Measurements from ENCODE around the gene UBE2O.

The UBE2O gene

GRCh38 chr17:76495663-76496400 is 42.9 kb upstream of the UBE2O start:
- Mint-ChIP-seq H3K27me3 (ENCODE audit: low read depth) (peaks cover 27% of the 10 kb centered on the region), H3K27ac (no peak overlapping the region), H3K4me1 (peaks cover 31% of the 10 kb centered on the region), H3K4me3 (no peak overlapping the region), H3K9me3 (no peaks in the 10 kb centered on the region), H3K36me3 (ENCODE audit: low read depth) (no peaks in the 10 kb centered on the region)
- no peak for TF ChIP-seq CTCF (IDR thresholded peaks at IDR 0.05; ENCODE audit: unreplicated experiment in 3 of 3)

- H3K4me3 Mint-ChIP-seq, result no peak overlapping the region
- H3K4me1 Mint-ChIP-seq, result peaks cover 21% of the 10 kb centered on the region
- peak overlapping the region in 2 of 3 experiments; percentile 13 to 33 for H3K27ac Mint-ChIP-seq
- TF ChIP-seq CTCF (IDR thresholded peaks at IDR 0.05; ENCODE audit: unreplicated experiment in 3 of 3), result no peak
- H3K9me3 Mint-ChIP-seq, result no peaks in the 10 kb centered on the region
- H3K27me3 Mint-ChIP-seq (ENCODE audit: low read depth), result peaks cover 18% of the 10 kb centered on the region
- no peaks in the 10 kb centered on the region for H3K36me3 Mint-ChIP-seq (ENCODE audit: low read depth)
These were observed 40.7 kb upstream of the UBE2O start for GRCh38 chr17:76493505-76494167.

GRCh38 chr17:76492989-76493501 is 40.1 kb upstream of the UBE2O start:
- no peak for TF ChIP-seq CTCF (IDR thresholded peaks at IDR 0.05; ENCODE audit: unreplicated experiment in 3 of 3)
- peaks cover 15% of the 10 kb centered on the region for H3K4me1 Mint-ChIP-seq
- H3K27ac Mint-ChIP-seq, result peak overlapping the region in 2 of 3 experiments; percentile 21 to 33
- H3K4me3 Mint-ChIP-seq, result no peak overlapping the region
- H3K9me3 Mint-ChIP-seq, result no peaks in the 10 kb centered on the region
- no peaks in the 10 kb centered on the region for H3K36me3 Mint-ChIP-seq (ENCODE audit: low read depth)
- peaks cover 13% of the 10 kb centered on the region for H3K27me3 Mint-ChIP-seq (ENCODE audit: low read depth)

- H3K9me3 Mint-ChIP-seq, result no peaks in the 10 kb centered on the region
- H3K36me3 Mint-ChIP-seq (ENCODE audit: low read depth), result no peaks in the 10 kb centered on the region
- H3K27ac Mint-ChIP-seq, result peak overlapping the region; percentile 21 to 36 (median 33)
- H3K4me1 Mint-ChIP-seq, result peaks cover 12% of the 10 kb centered on the region
- TF ChIP-seq CTCF (IDR thresholded peaks at IDR 0.05; ENCODE audit: unreplicated experiment in 3 of 3), result no peak
- H3K27me3 Mint-ChIP-seq (ENCODE audit: low read depth), result peaks cover 10% of the 10 kb centered on the region
- H3K4me3 Mint-ChIP-seq, result no peak overlapping the region
These were observed 39.4 kb upstream of the UBE2O start for GRCh38 chr17:76492123-76492988.

GRCh38 chr17:76491271-76492122 is 38.5 kb upstream of the UBE2O start:
- peaks cover 12% of the 10 kb centered on the region for H3K4me1 Mint-ChIP-seq
- H3K4me3 Mint-ChIP-seq, result no peak overlapping the region
- H3K36me3 Mint-ChIP-seq (ENCODE audit: low read depth), result no peaks in the 10 kb centered on the region
- no peak overlapping the region for H3K27ac Mint-ChIP-seq
- peaks cover 10% of the 10 kb centered on the region for H3K27me3 Mint-ChIP-seq (ENCODE audit: low read depth)
- TF ChIP-seq CTCF (IDR thresholded peaks at IDR 0.05; ENCODE audit: unreplicated experiment in 3 of 3), result no peak
- no peaks in the 10 kb centered on the region for H3K9me3 Mint-ChIP-seq
